H9 (cell line): ENCODE data around the gene FAM149A. TPM values are rescaled to one million over a fixed set of nuclear protein-coding genes. Genes with fewer than 3 reads are reported as not detected.

Experiments used
- DNase-seq: peaks from one replicate; pipeline ENCODE4 v3.0.0-alpha.2; 2017
- H2AFZ ChIP-seq: one replicate; pipeline ENCODE4 v1.6.1; 2013; ENCODE audit warnings: mild to moderate bottlenecking, low read length, control low read depth, moderate library complexity
- H2AK5ac ChIP-seq: 2 replicates; pipeline ENCODE4 v1.6.1; 2013; ENCODE audit warnings: low read length, control low read depth, mixed read lengths; ENCODE audit not compliant: insufficient read length
- H2BK120ac ChIP-seq: one replicate; pipeline ENCODE4 v1.6.1; 2013; ENCODE audit warnings: low read depth, mild to moderate bottlenecking, low read length, control low read depth, inconsistent platforms; ENCODE audit not compliant: poor library complexity, severe bottlenecking
- H2BK12ac ChIP-seq: 2 replicates; pipeline ENCODE4 v1.6.1; 2013; ENCODE audit warnings: low read length, control low read depth, mixed read lengths, low read depth; ENCODE audit not compliant: insufficient read length
- H2BK15ac ChIP-seq: 2 replicates; pipeline ENCODE4 v1.6.1; 2013; ENCODE audit warnings: low read depth, low read length, control low read depth
- H2BK20ac ChIP-seq: one replicate; pipeline ENCODE4 v1.6.1; 2013; ENCODE audit warnings: low read depth, mild to moderate bottlenecking, low read length, control low read depth, inconsistent platforms; ENCODE audit not compliant: poor library complexity, severe bottlenecking
- H2BK5ac ChIP-seq: 2 replicates; pipeline ENCODE4 v1.6.1; 2013; ENCODE audit warnings: low read length, control low read depth, mixed read lengths; ENCODE audit not compliant: insufficient read length
- H3K14ac ChIP-seq: 2 replicates; pipeline ENCODE4 v1.6.1; 2013; ENCODE audit warnings: low read length, control low read depth; ENCODE audit not compliant: insufficient read depth
- H3K18ac ChIP-seq: 2 replicates; pipeline ENCODE4 v1.6.1; 2013; ENCODE audit warnings: low read depth, mild to moderate bottlenecking, mixed read lengths, low read length, control low read depth; ENCODE audit not compliant: insufficient read length
- H3K23ac ChIP-seq: 2 replicates; pipeline ENCODE4 v1.6.1; 2013; ENCODE audit warnings: low read length, control low read depth, mixed read lengths, low read depth; ENCODE audit not compliant: insufficient read length
- H3K23me2 ChIP-seq: 2 replicates; pipeline ENCODE4 v1.6.1; 2013; ENCODE audit warnings: low read depth, mild to moderate bottlenecking, mixed read lengths, low read length, control low read depth; ENCODE audit not compliant: insufficient read length, poor library complexity, severe bottlenecking
- H3K27ac ChIP-seq: 2 replicates; pipeline ENCODE4 v1.5.1; 2013; ENCODE audit warnings: low read length, control low read depth, mixed read lengths, low read depth; ENCODE audit not compliant: insufficient read length
- H3K27me3 ChIP-seq: 2 replicates; pipeline ENCODE4 v1.6.1; 2013; ENCODE audit warnings: low read length, control low read depth, inconsistent platforms; ENCODE audit not compliant: insufficient read depth
- H3K4ac ChIP-seq: 2 replicates; pipeline ENCODE4 v1.6.1; 2013; ENCODE audit warnings: low read depth, mild to moderate bottlenecking, control low read depth, inconsistent platforms, low read length, moderate library complexity
- H3K4me1 ChIP-seq: 2 replicates; pipeline ENCODE4 v1.6.1; 2013; ENCODE audit warnings: low read length, control low read depth, inconsistent platforms; ENCODE audit not compliant: insufficient read depth
- H3K4me2 ChIP-seq: 2 replicates; pipeline ENCODE4 v1.6.1; 2013; ENCODE audit warnings: low read length, control low read depth, mixed read lengths; ENCODE audit not compliant: insufficient read length, insufficient read depth
- H3K56ac ChIP-seq: 2 replicates; pipeline ENCODE4 v1.6.1; 2013; ENCODE audit warnings: low read depth, mild to moderate bottlenecking, mixed read lengths, low read length, control low read depth; ENCODE audit not compliant: insufficient read length
- H3K79me1 ChIP-seq: 2 replicates; pipeline ENCODE4 v1.6.1; 2013; ENCODE audit warnings: low read depth, mild to moderate bottlenecking, moderate library complexity, low read length, control low read depth, inconsistent platforms; ENCODE audit not compliant: insufficient read depth, poor library complexity, severe bottlenecking
- H3K79me2 ChIP-seq: 2 replicates; pipeline ENCODE4 v1.6.1; 2013; ENCODE audit warnings: low read length, control low read depth, inconsistent platforms; ENCODE audit not compliant: insufficient read depth
- H3K9ac ChIP-seq: 2 replicates; pipeline ENCODE4 v1.6.1; 2013; ENCODE audit warnings: low read length, control low read depth, mixed read lengths; ENCODE audit not compliant: insufficient read length; ENCODE audit errors: extremely low read depth
- H3K9me3 ChIP-seq: one replicate; pipeline ENCODE4 v1.6.1; 2013; ENCODE audit warnings: low read depth, low read length, inconsistent platforms; ENCODE audit not compliant: control insufficient read depth
- H3T11ph ChIP-seq: one replicate; pipeline ENCODE4 v1.6.1; 2013; ENCODE audit warnings: mild to moderate bottlenecking, low read length, control low read depth, inconsistent platforms
- H4K20me1 ChIP-seq: one replicate; pipeline ENCODE4 v1.6.1; 2013; ENCODE audit not compliant: control insufficient read depth, insufficient read length, insufficient read depth
- H4K5ac ChIP-seq: 2 replicates; pipeline ENCODE4 v1.6.1; 2013; ENCODE audit warnings: low read depth, mild to moderate bottlenecking, mixed read lengths, low read length, control low read depth; ENCODE audit not compliant: insufficient read length
- H4K8ac ChIP-seq: replicated peaks from 2 replicates; pipeline ENCODE4 v1.6.1; 2013; ENCODE audit warnings: low read length, control low read depth, mixed read lengths, low read depth; ENCODE audit not compliant: insufficient read length
- H4K91ac ChIP-seq: 2 replicates; pipeline ENCODE4 v1.6.1; 2013; ENCODE audit warnings: low read depth, mild to moderate bottlenecking, moderate library complexity, mixed read lengths, low read length, control low read depth; ENCODE audit not compliant: insufficient read length
- H3K27ac Mint-ChIP-seq, 3 experiments: 2 replicates in 2 of 3; 3 replicates in 1 of 3; pipeline ENCODE4 v1.8.0; 2020 to 2021; ENCODE audit warnings: mixed read lengths in 3 of 3, mild to moderate bottlenecking in 1 of 3, moderate library complexity in 1 of 3
- H3K27me3 Mint-ChIP-seq: 2 replicates; pipeline ENCODE4 v1.8.0; 2021; ENCODE audit warnings: low read depth, mild to moderate bottlenecking, moderate library complexity, mixed read lengths
- H3K36me3 Mint-ChIP-seq, 3 experiments: 2 replicates in 2 of 3; 3 replicates in 1 of 3; pipeline ENCODE4 v1.8.0; 2020 to 2021; ENCODE audit warnings: low read depth in 3 of 3, mixed read lengths in 3 of 3; ENCODE audit not compliant: insufficient read depth in 1 of 3
- H3K4me1 Mint-ChIP-seq, 2 experiments: 2 replicates each; pipeline ENCODE4 v1.8.0; 2020; ENCODE audit warnings: mixed read lengths in 2 of 2
- H3K4me3 Mint-ChIP-seq, 2 experiments: 2 replicates in 1 of 2; 3 replicates in 1 of 2; pipeline ENCODE4 v1.8.0; 2020 to 2021; ENCODE audit warnings: mild to moderate bottlenecking in 2 of 2, mixed read lengths in 2 of 2, moderate library complexity in 1 of 2
- H3K9me3 Mint-ChIP-seq, 2 experiments: 2 replicates in 1 of 2; 3 replicates in 1 of 2; pipeline ENCODE4 v1.8.0; 2020; ENCODE audit warnings: mild to moderate bottlenecking in 2 of 2, mixed read lengths in 2 of 2, moderate library complexity in 1 of 2
- whole genome bisulfite sequencing: extraction: QIAGEN DNeasy Blood & Tissue Kit; methylation state at CpG from one replicate; pipeline ENCODE4 v1.1.7; 2013; ENCODE audit warnings: missing lambda C conversion rate, low lambda C conversion rate, mixed read lengths; ENCODE audit not compliant: insufficient read length; ENCODE audit errors: extremely low coverage; 5-methylcytosine and 5-hydroxymethylcytosine counted together
- total RNA-seq: library from RNA; stranded (reverse); gene quantifications from 2 replicates; pipeline ENCODE4 v1.2.1, GENCODE V29; 2021
- TF ChIP-seq, protein P1 (sequence below): fragments of 200-600 bp; sonication (generic); conservative IDR thresholded peaks from 3 replicates; pipeline ENCODE4 v1.8.0; 2021; ENCODE audit warnings: antibody characterized with exemption, mild to moderate bottlenecking

FAM149A gene
- total RNA-seq, 1 experiment from 2014 or later, result 5.9 TPM

DNA sequence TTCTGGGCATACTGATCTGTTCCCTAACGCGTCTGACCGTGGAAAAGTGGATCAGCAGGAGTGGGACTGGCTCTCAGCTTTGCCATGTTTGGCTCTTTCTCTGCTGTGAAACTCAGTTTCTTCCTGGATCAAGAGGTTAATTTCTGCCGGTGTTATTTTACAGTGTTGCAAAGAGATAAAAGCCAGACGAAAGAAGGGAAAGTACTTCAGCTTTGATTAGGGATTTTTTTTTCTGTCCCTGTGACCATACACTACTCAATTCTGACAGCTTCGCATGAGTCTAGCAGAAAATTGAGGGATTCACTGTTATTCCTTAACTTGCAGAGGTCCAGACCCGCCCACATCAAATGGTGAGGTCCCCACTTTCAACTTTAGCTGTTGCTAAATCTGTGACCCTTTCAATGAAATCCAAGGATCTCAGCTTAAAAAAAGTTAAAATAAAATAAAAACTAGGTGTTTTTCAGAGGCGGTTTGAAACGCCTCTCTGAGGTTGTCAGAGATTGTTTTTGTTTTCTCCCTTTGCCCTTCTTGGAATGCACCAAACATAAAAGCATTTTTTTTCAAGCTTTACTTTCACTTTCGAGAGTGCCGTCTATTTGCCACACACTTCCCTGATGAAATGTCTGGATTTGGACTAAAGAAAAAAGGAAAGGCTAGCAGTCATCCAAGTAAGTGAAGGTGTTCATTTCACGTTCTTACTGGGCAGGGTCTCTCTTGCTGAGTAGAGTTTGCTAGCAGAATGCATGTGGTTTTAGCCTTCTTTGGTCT lies 35.7 kb upstream of the FAM149A start, which contains the start of gene TLR3:
Gene TLR3 (plus strand): TSS at position 576 of the 768 bp plus-strand sequence. CDS start 7,464 bp downstream, outside the sequence.
- no peak within 1 kb of the TSS for H4K5ac ChIP-seq
- no peak within 1 kb of the TSS for H2BK5ac ChIP-seq
- H4K20me1 ChIP-seq, result no peaks in the 10 kb centered on the region
- no peaks in the 10 kb centered on the region for H3K79me1 ChIP-seq
- H3K4ac ChIP-seq, result no peak within 1 kb of the TSS
- no peak for DNase-seq
- H4K8ac ChIP-seq, result no peak within 1 kb of the TSS
- Mint-ChIP-seq H3K27ac (no peak within 1 kb of the TSS), H3K36me3 (no peaks in the 10 kb centered on the region), H3K9me3 (no peaks in the 10 kb centered on the region), H3K4me1 (peaks cover 11 to 20% of the 10 kb centered on the region in 2 experiments), H3K4me3 (no peak within 1 kb of the TSS), H3K27me3 (no peaks in the 10 kb centered on the region)
- no peak within 1 kb of the TSS for H3K23ac ChIP-seq
- H2BK120ac ChIP-seq, result no peak within 1 kb of the TSS
- H3K4me1 ChIP-seq, result peaks cover 2% of the 10 kb centered on the region; the same call in 1 of the 2 replicates
- no peak within 1 kb of the TSS for H3K9ac ChIP-seq
- no peaks in the 10 kb centered on the region for H3K27me3 ChIP-seq
- H3K9me3 ChIP-seq, result no peaks in the 10 kb centered on the region
- no peak within 1 kb of the TSS for H2BK15ac ChIP-seq
- no peak within 1 kb of the TSS for H3K18ac ChIP-seq
- no peaks in the 10 kb centered on the region for H3K79me2 ChIP-seq
- H2BK12ac ChIP-seq, result no peak within 1 kb of the TSS
- no CpG with 5 or more reads among the region's 12 CpGs for WGBS
- H2AK5ac ChIP-seq, result no peak within 1 kb of the TSS
- H3K4me2 ChIP-seq, result no peak within 1 kb of the TSS
- H3K56ac ChIP-seq, result no peak within 1 kb of the TSS
- H3K23me2 ChIP-seq, result no peaks in the 10 kb centered on the region
- no peak within 1 kb of the TSS for H4K91ac ChIP-seq
- no peak within 1 kb of the TSS for H3K27ac ChIP-seq
- no peak within 1 kb of the TSS for H3K14ac ChIP-seq
- TF ChIP-seq, protein P1, sequence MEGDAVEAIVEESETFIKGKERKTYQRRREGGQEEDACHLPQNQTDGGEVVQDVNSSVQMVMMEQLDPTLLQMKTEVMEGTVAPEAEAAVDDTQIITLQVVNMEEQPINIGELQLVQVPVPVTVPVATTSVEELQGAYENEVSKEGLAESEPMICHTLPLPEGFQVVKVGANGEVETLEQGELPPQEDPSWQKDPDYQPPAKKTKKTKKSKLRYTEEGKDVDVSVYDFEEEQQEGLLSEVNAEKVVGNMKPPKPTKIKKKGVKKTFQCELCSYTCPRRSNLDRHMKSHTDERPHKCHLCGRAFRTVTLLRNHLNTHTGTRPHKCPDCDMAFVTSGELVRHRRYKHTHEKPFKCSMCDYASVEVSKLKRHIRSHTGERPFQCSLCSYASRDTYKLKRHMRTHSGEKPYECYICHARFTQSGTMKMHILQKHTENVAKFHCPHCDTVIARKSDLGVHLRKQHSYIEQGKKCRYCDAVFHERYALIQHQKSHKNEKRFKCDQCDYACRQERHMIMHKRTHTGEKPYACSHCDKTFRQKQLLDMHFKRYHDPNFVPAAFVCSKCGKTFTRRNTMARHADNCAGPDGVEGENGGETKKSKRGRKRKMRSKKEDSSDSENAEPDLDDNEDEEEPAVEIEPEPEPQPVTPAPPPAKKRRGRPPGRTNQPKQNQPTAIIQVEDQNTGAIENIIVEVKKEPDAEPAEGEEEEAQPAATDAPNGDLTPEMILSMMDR, result no peak
- no peak within 1 kb of the TSS for H2BK20ac ChIP-seq
- no peak within 1 kb of the TSS for H3T11ph ChIP-seq
- H2AFZ ChIP-seq, result no peak within 1 kb of the TSS
